Lung microvascular endothelial cell (primary cell): ENCODE measurements around the gene ZBTB25. TPM values are rescaled to one million over a fixed set of nuclear protein-coding genes. Genes with fewer than 3 reads are reported as not detected.
"Not testable (repeated sequence)": the region's sequence is repeated elsewhere in the genome, so short reads cannot be mapped to it uniquely, and the experiment has no call there.

Experiments used
- DNase-seq, 2 donors: peaks; one replicate each; pipeline versions ENCODE4 v3.0.0 to v3.0.0-alpha.2; 2010; ENCODE audit warnings: low read depth in 2 of 2
- total RNA-seq: library from RNA; depleted of rRNA; stranded (reverse); fragments of >200 nt; gene quantifications from 2 replicates; pipeline ENCODE4 v1.2.1, GENCODE V29; 2014

Gene ZBTB25, protein sequence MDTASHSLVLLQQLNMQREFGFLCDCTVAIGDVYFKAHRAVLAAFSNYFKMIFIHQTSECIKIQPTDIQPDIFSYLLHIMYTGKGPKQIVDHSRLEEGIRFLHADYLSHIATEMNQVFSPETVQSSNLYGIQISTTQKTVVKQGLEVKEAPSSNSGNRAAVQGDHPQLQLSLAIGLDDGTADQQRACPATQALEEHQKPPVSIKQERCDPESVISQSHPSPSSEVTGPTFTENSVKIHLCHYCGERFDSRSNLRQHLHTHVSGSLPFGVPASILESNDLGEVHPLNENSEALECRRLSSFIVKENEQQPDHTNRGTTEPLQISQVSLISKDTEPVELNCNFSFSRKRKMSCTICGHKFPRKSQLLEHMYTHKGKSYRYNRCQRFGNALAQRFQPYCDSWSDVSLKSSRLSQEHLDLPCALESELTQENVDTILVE
- 2.6 and 3.0 TPM in 2 replicates for total RNA-seq

DNA sequence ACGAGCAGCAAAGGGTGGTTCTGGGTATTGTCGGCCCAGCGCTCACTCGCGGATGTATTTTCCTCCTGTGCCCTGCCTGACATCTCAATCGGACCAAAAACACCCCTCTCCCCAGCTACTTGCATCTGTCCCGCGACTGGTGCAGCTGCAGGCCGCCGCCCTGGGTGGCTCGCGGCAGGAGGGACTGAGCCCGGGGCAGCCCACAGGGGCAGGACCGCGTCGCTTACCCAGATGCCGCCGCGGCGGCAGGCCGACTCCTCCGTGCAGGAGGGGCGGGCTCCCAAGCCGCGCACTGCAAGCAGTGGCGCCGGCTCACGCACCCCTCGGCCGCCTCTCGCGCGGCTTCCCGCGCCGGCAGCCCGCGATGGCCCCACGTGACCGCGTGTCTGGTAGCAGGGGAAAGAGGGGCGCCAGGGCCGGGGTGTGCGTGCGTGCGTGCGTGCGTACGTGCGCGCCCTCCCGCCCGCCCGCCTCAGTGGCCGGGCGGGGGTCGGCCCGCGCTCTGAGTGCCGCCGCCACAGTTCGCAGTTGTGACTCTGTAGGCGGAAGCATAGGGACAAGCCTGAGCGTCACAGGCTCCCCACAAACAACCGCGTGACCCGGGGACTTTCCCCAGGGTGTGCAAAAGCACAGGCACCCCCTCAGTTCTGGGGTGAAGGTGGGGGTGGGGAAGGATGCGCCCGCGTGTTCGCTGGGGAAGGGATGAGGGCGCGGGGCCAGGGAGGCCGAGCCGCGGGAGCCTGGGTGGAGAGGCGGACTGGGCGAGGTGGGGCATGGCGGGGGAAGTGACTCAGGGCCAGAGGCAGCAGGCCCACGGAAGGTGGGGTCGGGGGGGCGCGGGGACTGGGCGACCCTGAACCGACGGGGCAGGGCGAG, at the start of gene ZBTB25:
ZBTB25 (minus strand) TSS at position 405 of the 876 bp plus-strand sequence. CDS start 13,305 bp downstream, outside the sequence.
- peak; percentile 95 to 96 for DNase-seq

DNA sequence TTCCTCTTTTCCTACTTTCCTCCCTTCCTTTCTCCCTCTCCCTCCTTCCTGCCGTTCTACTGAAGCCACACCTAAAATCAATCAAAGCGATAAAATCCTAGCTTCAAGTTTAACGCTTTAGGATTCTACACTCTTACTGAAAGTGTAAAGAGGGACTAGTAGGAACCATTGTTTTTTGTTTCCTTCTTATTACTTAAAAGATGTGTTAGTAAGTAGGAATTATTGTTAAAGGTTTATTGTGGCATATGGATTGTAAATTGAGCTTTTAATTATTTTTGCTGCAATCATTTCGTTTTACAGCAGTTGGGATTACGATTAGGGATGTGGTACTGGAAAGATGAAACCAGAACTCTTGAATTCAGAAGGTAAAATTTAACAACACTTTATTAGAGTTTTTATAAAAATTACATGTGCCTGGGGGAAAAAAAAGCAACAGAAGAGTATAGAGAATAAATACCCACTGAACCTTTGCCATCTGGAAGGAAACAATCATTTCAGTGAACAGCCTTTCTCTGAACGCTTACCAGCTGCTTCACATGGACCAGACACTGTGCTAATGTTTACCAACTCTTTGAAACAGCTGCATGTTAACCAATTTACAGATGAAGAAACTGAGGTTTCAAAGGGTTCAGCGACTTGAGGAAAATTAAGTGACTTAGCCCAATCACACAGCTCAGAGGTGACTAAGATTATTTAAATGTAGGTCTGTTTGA, 47.1 kb upstream of the ZBTB25 start:
- DNase-seq = no peak

DNA sequence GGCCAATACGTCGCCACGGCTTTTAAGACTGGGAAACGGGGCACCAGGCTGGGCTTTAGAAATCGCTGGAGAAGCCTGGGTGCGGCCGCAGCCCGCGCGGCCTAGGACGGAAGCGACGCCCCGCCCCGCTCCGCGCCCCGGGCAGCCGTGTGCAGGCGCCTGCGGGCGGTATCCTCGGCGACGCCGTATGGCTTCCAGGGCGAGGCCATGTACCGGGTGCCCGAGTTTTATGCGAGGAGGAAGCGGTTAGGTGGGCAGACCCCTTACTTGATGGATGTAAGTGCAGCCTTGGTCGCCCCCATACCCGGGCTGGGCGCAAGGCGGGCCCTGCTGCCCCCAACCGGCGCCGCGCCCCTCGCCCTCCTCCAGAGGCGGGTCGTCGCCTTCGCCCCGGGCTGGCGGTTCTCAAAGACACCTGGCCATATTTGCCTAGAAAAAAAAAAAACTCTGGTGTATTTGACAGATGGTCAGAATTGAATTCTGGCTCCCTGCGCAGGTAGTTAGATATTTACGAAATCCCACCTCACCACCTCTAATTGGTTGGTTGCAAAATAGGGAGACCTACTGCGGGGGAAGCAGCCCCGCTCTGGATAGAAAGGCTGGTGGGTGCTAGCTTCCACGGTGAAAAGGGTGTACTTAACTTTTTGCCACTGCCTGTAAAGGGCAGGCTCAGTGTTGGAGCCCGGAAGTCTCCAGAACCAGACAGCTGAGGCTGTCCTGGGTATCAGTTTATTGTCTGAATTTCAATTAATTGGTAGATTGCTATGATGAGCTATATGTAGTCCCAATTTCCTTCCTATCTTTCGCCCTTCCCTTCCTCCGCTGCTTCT, 46.4 kb upstream of the ZBTB25 start, which contains the start of gene PPP1R36:
PPP1R36 (plus strand) TSS at position 171 of the 830 bp plus-strand sequence; CDS start at position 208, 37 bp downstream.
- DNase-seq = no peak

DNA sequence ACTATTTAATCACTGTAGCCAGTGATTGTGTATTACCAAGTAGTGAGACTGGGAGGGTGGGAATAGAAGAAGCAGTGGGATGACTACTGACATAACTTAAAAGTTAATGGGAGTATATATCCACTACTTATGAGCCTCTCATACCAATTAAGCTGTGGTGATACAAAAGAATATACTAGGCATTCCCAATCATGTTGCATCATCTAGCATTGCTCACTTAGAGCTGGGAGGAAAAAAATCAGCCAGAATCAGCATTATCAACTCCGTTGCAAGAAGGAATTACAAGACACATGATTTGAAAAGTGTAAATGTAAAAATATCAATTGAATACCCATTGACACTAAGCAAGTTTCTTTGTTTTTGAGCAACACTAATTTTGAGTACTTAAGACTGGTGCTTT, 45.4 kb upstream of the ZBTB25 start:
- DNase-seq = no peak

DNA sequence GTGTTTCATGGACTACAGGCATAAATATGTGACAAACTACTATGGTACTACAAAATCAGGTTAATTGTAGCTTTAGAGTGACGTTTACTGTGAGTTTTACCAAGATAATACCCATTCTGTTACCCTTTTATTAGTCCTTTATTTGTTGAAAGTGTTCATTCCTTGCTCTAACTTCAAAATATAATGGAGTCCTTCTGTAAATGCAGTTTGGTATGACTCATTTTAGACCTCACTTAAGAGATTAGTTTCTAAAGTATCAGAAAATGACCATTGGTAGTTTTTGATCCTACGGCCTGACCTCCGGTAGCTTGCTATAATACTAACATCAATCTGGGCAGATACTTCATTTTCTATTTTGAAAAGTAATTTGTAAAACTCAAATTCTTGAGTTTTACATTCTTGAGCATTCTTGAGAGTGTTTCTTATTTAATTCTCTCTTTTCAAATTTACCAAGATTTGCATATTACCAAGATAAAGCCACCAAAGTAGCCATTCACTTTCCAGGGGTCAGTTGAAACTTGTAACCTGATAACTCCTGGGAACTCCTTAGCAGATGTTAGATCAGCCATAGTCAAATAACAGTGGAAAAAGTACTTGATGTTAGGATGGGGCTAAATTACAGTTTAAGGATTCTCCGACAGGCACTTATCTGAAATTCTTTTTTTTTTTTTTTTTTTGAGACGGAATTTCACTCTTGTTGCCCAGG, 41.1 kb upstream of the ZBTB25 start:
- DNase-seq = no peak

DNA sequence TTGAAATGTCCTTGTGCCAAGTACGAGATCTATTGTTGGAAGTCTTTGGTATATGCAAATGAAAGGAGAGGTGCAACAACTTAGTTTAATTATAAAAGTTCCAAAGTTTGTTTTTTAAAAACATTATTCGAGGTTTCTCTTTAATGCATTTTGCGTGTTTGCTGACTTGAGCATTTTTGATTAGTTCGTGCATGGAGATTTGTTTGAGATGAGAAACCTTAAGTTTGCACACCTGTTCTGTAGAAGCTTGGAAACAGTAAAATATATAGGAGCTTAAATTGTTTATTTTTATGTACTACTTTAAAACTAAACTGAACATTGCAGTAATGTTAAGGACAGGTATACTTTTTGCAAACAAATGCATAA, 39.2 kb upstream of the ZBTB25 start:
- no peak for DNase-seq

DNA sequence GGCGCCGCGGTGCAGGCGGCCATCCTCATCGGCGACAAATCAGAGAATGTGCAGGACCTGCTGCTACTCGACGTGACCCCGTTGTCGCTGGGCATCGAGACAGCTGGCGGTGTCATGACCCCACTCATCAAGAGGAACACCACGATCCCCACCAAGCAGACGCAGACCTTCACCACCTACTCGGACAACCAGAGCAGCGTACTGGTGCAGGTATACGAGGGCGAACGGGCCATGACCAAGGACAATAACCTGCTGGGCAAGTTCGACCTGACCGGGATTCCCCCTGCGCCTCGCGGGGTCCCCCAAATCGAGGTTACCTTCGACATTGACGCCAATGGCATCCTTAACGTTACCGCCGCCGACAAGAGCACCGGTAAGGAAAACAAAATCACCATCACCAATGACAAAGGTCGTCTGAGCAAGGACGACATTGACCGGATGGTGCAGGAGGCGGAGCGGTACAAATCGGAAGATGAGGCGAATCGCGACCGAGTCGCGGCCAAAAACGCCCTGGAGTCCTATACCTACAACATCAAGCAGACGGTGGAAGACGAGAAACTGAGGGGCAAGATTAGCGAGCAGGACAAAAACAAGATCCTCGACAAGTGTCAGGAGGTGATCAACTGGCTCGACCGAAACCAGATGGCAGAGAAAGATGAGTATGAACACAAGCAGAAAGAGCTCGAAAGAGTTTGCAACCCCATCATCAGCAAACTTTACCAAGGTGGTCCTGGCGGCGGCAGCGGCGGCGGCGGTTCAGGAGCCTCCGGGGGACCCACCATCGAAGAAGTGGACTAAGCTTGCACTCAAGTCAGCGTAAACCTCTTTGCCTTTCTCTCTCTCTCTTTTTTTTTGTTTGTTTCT, 38.6 kb upstream of the ZBTB25 start:
- DNase-seq = no peak

DNA sequence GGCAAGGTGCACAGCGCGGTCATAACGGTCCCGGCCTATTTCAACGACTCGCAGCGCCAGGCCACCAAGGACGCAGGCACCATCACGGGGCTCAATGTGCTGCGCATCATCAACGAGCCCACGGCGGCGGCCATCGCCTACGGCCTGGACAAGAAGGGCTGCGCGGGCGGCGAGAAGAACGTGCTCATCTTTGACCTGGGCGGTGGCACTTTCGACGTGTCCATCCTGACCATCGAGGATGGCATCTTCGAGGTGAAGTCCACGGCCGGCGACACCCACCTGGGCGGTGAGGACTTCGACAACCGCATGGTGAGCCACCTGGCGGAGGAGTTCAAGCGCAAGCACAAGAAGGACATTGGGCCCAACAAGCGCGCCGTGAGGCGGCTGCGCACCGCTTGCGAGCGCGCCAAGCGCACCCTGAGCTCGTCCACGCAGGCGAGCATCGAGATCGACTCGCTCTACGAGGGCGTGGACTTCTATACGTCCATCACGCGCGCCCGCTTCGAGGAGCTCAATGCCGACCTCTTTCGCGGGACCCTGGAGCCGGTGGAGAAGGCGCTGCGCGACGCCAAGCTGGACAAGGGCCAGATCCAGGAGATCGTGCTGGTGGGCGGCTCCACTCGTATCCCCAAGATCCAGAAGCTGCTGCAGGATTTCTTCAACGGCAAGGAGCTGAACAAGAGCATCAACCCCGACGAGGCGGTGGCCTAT, 37.8 kb upstream of the ZBTB25 start:
- DNase-seq = peak in 1 of 2 donors; percentile 10

DNA sequence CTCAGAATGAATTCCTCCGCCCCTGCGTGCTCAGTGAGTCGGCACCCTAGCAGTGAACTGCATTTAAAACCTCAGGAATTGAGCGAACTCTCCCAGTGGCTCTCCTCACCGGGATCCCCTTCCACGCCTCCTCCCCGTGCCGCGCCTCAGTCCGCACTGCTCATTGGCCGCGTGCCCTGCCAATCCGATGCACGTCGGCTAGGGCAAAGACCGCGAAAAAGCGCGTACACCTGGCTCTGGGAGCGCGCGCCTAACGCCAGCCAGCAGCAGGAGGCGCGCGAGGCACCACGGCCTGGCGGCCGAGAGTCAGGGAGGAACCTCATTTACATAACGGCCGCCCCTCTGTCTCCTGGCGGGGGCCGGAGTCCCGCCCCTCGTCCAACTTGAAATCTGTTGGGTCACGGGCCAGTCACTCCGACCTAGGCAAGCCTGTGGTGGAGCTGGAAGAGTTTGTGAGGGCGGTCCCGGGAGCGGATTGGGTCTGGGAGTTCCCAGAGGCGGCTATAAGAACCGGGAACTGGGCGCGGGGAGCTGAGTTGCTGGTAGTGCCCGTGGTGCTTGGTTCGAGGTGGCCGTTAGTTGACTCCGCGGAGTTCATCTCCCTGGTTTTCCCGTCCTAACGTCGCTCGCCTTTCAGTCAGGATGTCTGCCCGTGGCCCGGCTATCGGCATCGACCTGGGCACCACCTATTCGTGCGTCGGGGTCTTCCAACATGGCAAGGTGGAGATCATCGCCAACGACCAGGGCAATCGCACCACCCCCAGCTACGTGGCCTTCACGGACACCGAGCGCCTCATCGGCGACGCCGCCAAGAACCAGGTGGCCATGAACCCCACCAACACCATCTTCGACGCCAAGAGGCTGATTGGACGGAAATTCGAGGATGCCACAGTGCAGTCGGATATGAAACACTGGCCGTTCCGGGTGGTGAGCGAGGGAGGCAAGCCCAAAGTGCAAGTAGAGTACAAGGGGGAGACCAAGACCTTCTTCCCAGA, 36.9 kb upstream of the ZBTB25 start, which contains the start of gene HSPA2:
HSPA2 (plus strand) TSS at position 534 of the 995 bp plus-strand sequence; CDS start at position 643, 109 bp downstream.
- DNase-seq = peak; percentile 100

DNA sequence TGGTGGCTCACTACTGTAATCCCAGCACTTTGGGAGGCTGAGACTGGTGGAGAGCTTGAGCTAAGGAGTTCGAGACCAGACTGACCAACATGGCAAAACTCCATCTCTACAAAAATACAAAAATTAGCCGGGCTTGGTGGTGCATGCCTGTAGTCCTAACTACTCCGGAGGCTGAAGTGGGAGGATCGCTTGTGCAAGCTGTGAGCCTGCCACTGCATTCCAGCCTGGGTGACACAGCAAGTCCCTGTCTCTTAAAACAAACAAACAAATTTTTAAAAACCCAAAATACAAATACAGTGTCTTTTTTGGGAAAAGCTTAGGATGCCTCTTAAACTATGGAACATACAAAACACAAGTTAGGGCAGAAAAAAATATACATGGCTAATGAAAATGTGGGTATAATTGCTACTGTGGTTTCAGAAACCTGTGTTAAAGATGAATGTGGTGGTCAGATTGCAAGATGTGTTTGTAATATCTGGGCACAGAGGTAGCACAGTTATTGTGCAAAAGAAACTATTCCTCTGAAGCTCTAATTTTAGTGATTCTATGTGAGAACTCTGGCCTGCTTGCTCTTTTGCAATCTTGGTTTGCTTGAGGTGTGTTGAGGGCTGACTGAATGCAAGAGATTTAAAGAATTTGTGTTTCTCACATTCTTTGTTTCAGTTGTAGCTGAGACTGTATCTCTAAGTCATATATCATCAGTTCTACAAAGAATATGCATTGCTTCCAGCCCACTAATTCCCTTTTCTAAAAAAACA, 33.0 kb upstream of the ZBTB25 start:
- DNase-seq = no peak

DNA sequence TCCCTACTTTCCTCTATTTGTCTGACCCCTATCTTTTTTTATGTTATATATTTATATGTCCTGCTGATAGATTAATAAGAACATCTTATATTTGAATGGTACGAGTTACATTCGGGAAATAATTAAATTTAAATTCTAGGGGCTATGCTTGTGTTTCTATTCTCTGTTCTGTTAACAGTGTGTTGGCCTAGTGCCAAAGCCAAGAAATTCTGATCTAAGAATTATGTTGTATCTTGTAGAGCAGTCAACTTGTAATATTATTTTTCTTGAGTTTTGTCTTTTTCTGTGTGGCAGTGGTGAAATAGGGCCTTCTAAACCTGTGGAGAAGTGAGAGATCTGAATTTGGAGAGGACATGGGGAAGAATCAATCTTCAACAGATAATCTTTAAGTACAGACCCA, 27.9 kb upstream of the ZBTB25 start:
- DNase-seq = no peak

DNA sequence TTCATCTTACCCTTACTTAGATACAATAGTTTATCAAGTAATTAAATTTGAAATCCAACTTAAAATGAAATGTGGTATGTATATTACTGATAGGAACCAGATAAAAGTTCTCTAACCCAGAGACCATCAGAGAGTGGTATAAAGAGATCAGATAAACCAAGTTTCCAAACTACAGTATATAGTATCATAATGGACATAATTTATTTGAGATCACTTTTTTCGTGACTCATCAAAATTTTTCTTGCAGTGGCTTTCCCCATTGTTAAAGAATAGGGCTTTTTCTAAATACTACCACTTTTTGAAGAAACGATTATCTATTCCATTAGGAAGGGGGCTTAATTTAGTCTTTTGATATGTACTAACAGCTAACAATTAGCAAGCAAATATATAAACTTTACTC, 21.7 kb upstream of the ZBTB25 start:
- no peak for DNase-seq

DNA sequence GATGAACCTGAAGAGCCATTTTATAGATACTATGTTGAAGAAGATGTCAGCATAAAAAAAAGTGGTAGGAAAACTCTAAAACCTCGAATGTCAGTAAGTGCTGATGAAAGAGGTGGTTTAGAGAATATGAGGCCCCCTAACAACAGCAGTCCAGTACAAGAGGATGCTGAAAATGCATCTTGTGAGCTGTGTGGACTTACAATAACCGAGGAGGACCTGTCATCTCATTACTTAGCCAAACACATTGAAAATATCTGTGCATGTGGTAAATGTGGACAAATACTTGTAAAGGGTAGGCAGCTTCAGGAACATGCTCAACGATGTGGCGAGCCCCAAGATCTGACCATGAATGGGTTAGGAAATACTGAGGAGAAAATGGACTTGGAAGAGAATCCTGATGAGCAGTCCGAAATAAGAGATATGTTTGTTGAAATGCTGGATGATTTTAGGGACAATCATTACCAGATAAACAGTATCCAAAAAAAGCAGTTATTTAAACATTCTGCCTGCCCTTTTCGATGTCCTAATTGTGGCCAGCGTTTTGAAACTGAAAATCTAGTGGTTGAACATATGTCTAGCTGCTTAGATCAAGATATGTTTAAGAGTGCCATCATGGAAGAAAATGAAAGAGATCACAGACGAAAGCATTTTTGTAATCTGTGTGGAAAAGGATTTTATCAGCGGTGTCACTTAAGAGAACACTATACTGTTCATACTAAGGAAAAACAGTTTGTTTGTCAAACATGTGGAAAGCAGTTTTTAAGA, 19.1 kb upstream of the ZBTB25 start:
- DNase-seq = no peak

DNA sequence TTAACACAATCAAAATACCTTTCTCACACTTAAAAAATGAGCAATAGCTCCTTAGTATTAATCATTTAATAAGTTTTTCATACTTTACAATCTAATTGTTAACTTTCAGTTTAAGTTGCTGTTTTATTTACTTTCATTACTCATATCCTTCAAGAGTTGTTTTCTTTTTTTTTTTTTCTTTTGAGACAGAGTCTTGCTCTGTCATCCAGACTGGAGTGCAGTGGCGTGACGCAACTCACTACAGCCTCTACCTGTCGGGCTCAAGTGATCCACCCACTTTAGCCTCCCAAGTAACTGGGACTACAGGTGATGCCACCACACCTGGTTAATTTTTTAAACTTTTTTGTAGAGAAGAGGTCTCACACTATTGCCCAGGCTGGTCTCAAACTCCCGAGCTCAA, 17.1 kb upstream of the ZBTB25 start:
- DNase-seq = peak in 1 of 2 donors; percentile 30

DNA sequence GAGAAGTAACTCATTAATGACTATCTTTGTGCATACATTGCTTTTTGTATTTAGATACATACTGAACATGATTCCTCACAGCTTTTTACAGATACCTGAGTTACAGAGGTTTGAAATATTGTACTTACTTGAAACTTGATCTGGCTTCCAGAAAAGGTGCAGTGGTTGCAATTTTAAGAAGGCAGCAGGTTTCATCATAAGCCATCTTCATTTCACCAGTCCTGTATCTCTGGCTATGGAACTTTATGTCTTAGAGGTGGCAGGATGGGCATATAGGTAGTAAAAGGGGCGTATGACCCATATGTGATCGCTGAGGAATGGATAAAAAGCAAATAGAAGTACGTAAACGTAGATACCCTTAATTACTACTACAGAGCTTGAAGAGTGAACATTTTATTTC, 14.6 kb upstream of the ZBTB25 start:
- DNase-seq = no peak

DNA sequence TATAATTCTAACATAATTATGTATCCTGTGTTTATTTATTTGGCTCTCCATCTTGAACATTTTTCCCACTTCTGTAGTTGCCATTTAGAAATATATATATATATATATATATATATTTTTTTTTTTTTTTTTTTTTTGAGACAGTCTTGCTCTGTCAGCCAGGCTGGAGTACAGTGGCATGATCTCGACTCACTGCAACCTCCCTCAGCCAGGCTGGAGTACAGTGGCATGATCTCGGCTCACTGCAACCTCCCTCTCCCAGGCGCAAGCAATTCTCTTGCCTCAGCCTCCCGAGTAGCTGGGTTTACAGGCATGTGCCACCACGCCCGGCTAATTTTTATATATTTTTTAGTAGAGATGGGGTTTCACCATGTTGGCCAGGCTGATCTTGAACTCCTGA, 14.0 kb upstream of the ZBTB25 start:
- DNase-seq = not testable (repeated sequence)
